ENCODE measurements around the gene SLC35E2B.
"Not testable (repeated sequence)": the region's sequence is repeated elsewhere in the genome, so short reads cannot be mapped to it uniquely, and the experiment has no call there.

Gene SLC35E2B

GRCh38 chr1:1674806-1675205 lies 17.8 kb downstream of the SLC35E2B start:
- DNase-seq (ENCODE audit: low spot score) = not testable (repeated sequence)

- DNase-seq (ENCODE audit: low spot score) = no peak
Observed at GRCh38 chr1:1672181-1672965, 20.2 kb downstream of the SLC35E2B start.

- no peak for DNase-seq (ENCODE audit: low spot score)
Observed at GRCh38 chr1:1671365-1672119, 21.1 kb downstream of the SLC35E2B start.

GRCh38 chr1:1670866-1671265 lies 21.7 kb downstream of the SLC35E2B start:
- no peak for DNase-seq (ENCODE audit: low spot score)

- DNase-seq (ENCODE audit: low spot score) = no peak
Observed at GRCh38 chr1:1669468-1670440, 22.8 kb downstream of the SLC35E2B start.

- DNase-seq (ENCODE audit: low spot score) = no peak
Observed at GRCh38 chr1:1666526-1666925, 26.1 kb downstream of the SLC35E2B start.

GRCh38 chr1:1665815-1666251 lies 26.8 kb downstream of the SLC35E2B start:
- DNase-seq (ENCODE audit: low spot score) = no peak

- DNase-seq (ENCODE audit: low spot score) = no peak
Observed at GRCh38 chr1:1664941-1665814, 27.4 kb downstream of the SLC35E2B start.

- DNase-seq (ENCODE audit: low spot score) = not testable (repeated sequence)
Observed at GRCh38 chr1:1664318-1664717, 28.3 kb downstream of the SLC35E2B start.

- DNase-seq (ENCODE audit: low spot score) = not testable (repeated sequence)
Observed at GRCh38 chr1:1662830-1663560, 29.6 kb downstream of the SLC35E2B start.

GRCh38 chr1:1662392-1662791 lies 30.2 kb downstream of the SLC35E2B start:
- not testable (repeated sequence) for DNase-seq (ENCODE audit: low spot score)

GRCh38 chr1:1658583-1659549 lies 33.7 kb downstream of the SLC35E2B start, which contains the start of gene CDK11B:
Gene CDK11B, minus strand, starts transcription at chr1:1659004. Its CDS starts 1,519 bp downstream, at chr1:1657485.
- peak; percentile 90 for DNase-seq (ENCODE audit: low spot score)

- DNase-seq (ENCODE audit: low spot score) = not testable (repeated sequence)
Observed at GRCh38 chr1:1648265-1648664, 44.3 kb downstream of the SLC35E2B start.

GRCh38 chr1:1647567-1648241 lies 44.9 kb downstream of the SLC35E2B start:
- not testable (repeated sequence) for DNase-seq (ENCODE audit: low spot score)

GRCh38 chr1:1646326-1646725 lies 46.3 kb downstream of the SLC35E2B start:
- DNase-seq (ENCODE audit: low spot score) = not testable (repeated sequence)

- DNase-seq (ENCODE audit: low spot score) = not testable (repeated sequence)
Observed at GRCh38 chr1:1640711-1641461, 51.7 kb downstream of the SLC35E2B start.

- DNase-seq (ENCODE audit: low spot score) = not testable (repeated sequence)
Observed at GRCh38 chr1:1640081-1640480, 52.5 kb downstream of the SLC35E2B start.

GRCh38 chr1:1639368-1639767 lies 53.2 kb downstream of the SLC35E2B start:
- DNase-seq (ENCODE audit: low spot score) = not testable (repeated sequence)

Measured in LoVo (cell line).